Measurements from ENCODE around the gene NOPCHAP1.
"Not testable (repeated sequence)": the region's sequence is repeated elsewhere in the genome, so short reads cannot be mapped to it uniquely, and the experiment has no call there.

The NOPCHAP1 gene

GRCh38 chr12:104964167-104964855, 21.8 kb upstream of the NOPCHAP1 start:
- DNase-seq (ENCODE audit: low spot score) = no peak
- FAIRE-seq = no peak

GRCh38 chr12:104964856-104965205, 21.3 kb upstream of the NOPCHAP1 start:
- DNase-seq (ENCODE audit: low spot score) = no peak
- no peak for FAIRE-seq

- FAIRE-seq (no peak), DNase-seq (ENCODE audit: low spot score) (no peak)
Measured at GRCh38 chr12:104966677-104967076, 19.4 kb upstream of the NOPCHAP1 start.

DNA sequence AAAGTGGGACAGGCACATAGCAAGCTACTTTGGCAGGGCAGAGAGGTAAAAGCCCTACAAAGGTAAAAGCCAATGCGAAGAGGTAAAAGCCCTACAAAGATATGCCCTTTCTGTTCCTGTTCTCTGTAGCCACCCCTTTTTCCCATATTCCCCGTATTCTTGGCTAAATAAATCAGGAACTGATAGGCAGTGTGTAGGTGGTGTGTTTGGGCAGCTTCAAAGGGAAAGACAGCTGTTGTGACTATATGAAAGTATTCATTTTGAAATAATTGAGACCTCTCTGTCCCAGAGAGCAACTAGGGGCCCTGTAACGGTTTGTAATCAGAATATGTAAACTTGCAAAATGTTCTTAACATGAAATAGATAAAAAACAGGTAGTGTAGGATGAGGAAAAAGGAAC, 16.8 kb upstream of the NOPCHAP1 start:
- DNase-seq (ENCODE audit: low spot score) (no peak), FAIRE-seq (no peak)

DNA sequence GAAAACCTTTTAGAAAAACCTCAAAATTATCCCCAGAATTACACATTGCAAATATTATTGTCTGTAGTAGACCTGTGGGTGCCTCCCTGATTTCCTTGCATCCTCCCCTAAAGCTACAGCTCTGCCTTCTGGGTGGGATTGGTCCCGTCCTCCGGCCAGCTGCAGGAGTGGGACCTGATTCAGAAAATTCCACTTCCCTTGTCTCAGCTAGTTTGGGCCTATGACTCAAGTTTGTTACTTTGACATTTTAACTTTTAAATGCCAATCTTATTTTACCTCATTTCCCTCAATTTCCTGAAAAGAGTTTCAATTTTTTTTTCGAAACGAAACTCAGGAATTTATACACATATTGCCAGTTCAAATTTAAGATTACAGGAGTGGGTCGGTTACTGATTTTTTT, 14.8 kb upstream of the NOPCHAP1 start:
- FAIRE-seq = no peak
- no peak for DNase-seq (ENCODE audit: low spot score)

- DNase-seq (ENCODE audit: low spot score) (no peak), FAIRE-seq (no peak)
Measured at GRCh38 chr12:104973250-104973649, 12.9 kb upstream of the NOPCHAP1 start.

GRCh38 chr12:104974626-104975290, 11.4 kb upstream of the NOPCHAP1 start:
- no peak for FAIRE-seq
- no peak for DNase-seq (ENCODE audit: low spot score)

- FAIRE-seq (no peak), DNase-seq (ENCODE audit: low spot score) (no peak)
Measured at GRCh38 chr12:104975587-104976343, 10.4 kb upstream of the NOPCHAP1 start.

GRCh38 chr12:104976703-104977102, 9.4 kb upstream of the NOPCHAP1 start:
- no peak for FAIRE-seq
- DNase-seq (ENCODE audit: low spot score) = no peak

GRCh38 chr12:104977688-104978087, 8.4 kb upstream of the NOPCHAP1 start:
- not testable (repeated sequence) for FAIRE-seq; DNase-seq (ENCODE audit: low spot score)

DNA sequence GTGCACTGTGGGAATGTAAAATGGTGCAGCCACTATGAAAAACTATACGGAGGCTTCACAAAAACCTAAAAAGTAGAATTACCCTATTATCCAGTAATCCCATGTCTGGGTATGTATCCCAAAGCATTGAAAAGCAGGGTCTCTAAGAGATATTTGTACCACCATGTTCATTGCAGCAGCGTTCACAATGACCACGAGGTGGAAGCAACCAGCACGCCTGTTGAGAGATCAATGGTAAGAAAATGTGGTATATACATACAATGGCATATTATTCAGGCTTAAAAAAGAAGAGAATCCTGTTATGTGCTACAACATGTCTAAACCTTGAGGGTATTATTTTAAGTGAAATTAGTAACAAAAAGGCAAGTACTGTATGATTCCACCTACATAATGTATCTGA, 910 bp upstream of the NOPCHAP1 start:
- no peak for DNase-seq (ENCODE audit: low spot score)
- FAIRE-seq = no peak

- DNase-seq (ENCODE audit: low spot score) (no peak), FAIRE-seq (no peak)
Measured at GRCh38 chr12:104990950-104991349, 4.8 kb downstream of the NOPCHAP1 start.

DNA sequence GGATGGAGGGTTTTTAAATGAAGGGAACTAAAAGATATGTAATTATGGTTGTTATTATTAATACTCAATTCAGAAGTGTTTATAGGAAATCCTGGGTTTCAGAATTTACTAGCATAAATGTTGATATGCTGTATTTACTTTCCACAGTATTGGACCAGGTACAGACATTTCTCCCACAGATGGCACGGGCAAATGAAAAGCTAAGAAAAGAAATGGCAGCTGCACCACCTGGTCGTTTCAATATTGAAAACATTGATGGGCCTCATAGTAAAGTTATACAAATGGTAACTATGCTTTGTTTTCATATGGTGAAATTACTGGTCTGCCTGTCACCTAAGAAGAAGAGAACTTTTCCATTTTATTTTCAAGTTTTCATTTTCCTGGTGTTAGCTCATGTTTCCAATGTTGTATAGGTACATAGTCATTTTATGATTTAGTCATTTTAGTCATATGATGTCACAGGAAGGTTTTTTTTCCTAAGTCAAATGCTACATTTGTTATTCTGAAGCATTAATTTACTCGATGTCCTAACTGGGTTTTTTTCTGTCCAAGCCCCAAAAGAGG, 5.5 kb downstream of the NOPCHAP1 start:
- FAIRE-seq = no peak
- DNase-seq (ENCODE audit: low spot score) = no peak

DNA sequence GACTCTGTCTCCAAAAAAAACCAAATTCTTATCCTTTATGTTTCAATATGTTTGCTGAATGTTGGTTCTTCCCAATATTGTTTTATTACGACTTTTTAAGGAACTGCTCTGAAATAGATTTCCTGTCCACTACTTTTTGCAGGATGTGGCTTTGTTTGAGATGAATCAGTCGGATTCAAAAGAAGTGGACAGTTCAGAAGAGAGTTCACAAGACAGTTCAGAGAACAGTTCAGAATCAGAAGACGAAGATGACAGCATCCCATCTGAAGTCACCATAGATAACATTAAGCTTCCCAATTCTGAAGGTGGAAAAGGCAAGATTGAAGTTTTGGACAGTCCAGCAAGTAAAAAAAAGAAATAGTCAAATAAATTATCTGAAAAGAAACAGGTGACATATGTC, 8.2 kb downstream of the NOPCHAP1 start:
- no peak for DNase-seq (ENCODE audit: low spot score)
- no peak for FAIRE-seq

GRCh38 chr12:104997541-104997940, 11.4 kb downstream of the NOPCHAP1 start:
- DNase-seq (ENCODE audit: low spot score) (no peak), FAIRE-seq (no peak)

DNA sequence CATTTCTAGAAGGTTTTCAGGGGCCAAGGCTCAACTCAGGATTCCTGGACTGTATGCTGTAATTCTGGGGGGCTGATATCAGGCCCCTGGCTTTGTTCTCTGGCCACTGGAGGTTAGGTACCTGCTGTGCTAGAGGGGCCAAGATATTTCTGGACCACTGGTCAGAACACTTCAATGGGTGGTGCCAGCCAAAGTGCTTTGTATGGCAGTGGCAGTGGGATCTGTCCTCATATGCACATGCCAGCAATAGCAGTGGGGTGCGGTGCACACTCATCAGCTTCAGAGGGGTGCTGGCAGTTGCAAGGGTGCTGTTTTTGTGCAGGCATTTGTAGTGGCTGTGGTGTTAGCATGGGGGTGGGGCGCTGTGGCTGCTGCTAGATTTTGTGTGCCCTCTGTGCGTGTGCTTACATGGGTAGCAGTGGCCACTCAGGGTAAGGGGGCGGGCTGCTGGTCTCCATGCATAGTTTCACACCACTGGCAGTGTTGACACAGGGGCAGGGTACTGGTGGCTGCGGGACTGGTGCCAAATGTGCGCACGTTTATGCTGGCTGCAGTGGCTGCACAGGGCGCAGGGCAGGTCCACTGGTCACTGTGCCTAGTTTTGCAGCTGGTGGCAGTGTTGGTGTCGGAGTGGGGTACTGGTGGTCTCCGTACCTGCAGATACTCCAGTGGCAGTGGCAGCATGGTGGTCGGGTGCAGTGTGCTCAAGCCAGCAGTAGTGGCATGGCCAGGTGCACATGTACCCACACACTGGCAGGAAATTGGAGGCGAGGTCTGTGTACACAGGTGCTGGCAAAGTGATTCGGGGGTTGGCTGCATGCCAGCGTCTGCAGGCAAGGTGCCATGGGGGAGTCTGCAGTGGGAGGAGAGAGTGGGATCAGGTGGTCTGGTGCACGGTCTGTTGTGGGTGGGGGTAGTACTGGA, 12.6 kb downstream of the NOPCHAP1 start:
- peak; percentile 5 for DNase-seq (ENCODE audit: low spot score)
- no peak for FAIRE-seq

GRCh38 chr12:104999347-104999685, 13.2 kb downstream of the NOPCHAP1 start:
- FAIRE-seq (no peak), DNase-seq (ENCODE audit: low spot score) (no peak)

GRCh38 chr12:105001476-105001875, 15.4 kb downstream of the NOPCHAP1 start:
- FAIRE-seq = no peak

GRCh38 chr12:105013892-105014291, 27.8 kb downstream of the NOPCHAP1 start:
- FAIRE-seq (no peak), DNase-seq (ENCODE audit: low spot score) (no peak)

More at GRCh38 chr12:105001476-105001875, 15.4 kb downstream of the NOPCHAP1 start:
- DNase-seq (ENCODE audit: low spot score) = no peak

GRCh38 chr12:105014603-105015002, 28.5 kb downstream of the NOPCHAP1 start:
- DNase-seq (ENCODE audit: low spot score) (no peak), FAIRE-seq (no peak)

- FAIRE-seq (no peak), DNase-seq (ENCODE audit: low spot score) (no peak)
Measured at GRCh38 chr12:105015543-105015942, 29.4 kb downstream of the NOPCHAP1 start.
